H1 (cell line): ENCODE data around the gene H1-8. TPM values are rescaled to one million over a fixed set of nuclear protein-coding genes. Genes with fewer than 3 reads are reported as not detected.

Source experiments
- CTCF ChIA-PET: fragments of 300-600 bp; sonication (Branson Sonifier 250); formaldehyde crosslinking; loops from one replicate; lab custom pipeline; 2021; ENCODE audit not compliant: partially characterized antibody; lab: Charles Lee
- POLR2A ChIA-PET: fragments of 300-600 bp; sonication (Branson Sonifier 250); formaldehyde crosslinking; loops from one replicate; lab custom pipeline; 2021; ENCODE audit warnings: inconsistent platforms; ENCODE audit not compliant: partially characterized antibody; lab: Charles Lee
- DNase-seq, 2 experiments: peaks; one replicate each; pipeline versions ENCODE4 v3.0.0 to v3.0.0-alpha.2; 2010 to 2022; ENCODE audit warnings: low spot score in 2 of 2, low read depth in 1 of 2, mixed read lengths in 1 of 2
- FAIRE-seq: peaks from 2 replicates; lab custom pipeline; 2011; peaks lifted over from hg19 to GRCh38; lab: Jason Lieb, UNC
- H2AFZ ChIP-seq: 2 replicates; pipeline ENCODE4 v1.8.1; 2012; ENCODE audit warnings: low read length, inconsistent platforms
- H2AK5ac ChIP-seq: 2 replicates; pipeline ENCODE4 v1.6.1; 2013; ENCODE audit warnings: low read depth, low read length
- H2BK120ac ChIP-seq: replicated peaks from 2 replicates; pipeline ENCODE3; 2013; ENCODE audit warnings: low read depth, low read length, inconsistent platforms
- H2BK12ac ChIP-seq: 2 replicates; pipeline ENCODE4 v1.6.1; 2013; ENCODE audit warnings: low read depth, low read length
- H2BK15ac ChIP-seq: 2 replicates; pipeline ENCODE4 v1.6.1; 2013; ENCODE audit warnings: low read length
- H2BK20ac ChIP-seq: 2 replicates; pipeline ENCODE4 v1.6.1; 2013; ENCODE audit warnings: low read length
- H2BK5ac ChIP-seq: 2 replicates; pipeline ENCODE4 v1.6.1; 2013; ENCODE audit warnings: low read depth, low read length
- H3K14ac ChIP-seq: 2 replicates; pipeline ENCODE4 v1.6.1; 2013; ENCODE audit warnings: inconsistent platforms; ENCODE audit not compliant: insufficient read length
- H3K18ac ChIP-seq: 2 replicates; pipeline ENCODE4 v1.6.1; 2013; ENCODE audit warnings: low read length; ENCODE audit errors: extremely low read depth
- H3K23ac ChIP-seq: 2 replicates; pipeline ENCODE4 v1.6.1; 2013; ENCODE audit warnings: inconsistent platforms; ENCODE audit not compliant: insufficient read length
- H3K23me2 ChIP-seq: 2 replicates; pipeline ENCODE4 v1.6.1; 2013; ENCODE audit warnings: low read depth, low read length
- H3K27ac ChIP-seq: 2 replicates; pipeline ENCODE4 v1.6.1; 2011; ENCODE audit warnings: low read depth, low read length, inconsistent platforms
- H3K27me3 ChIP-seq, 4 experiments: replicated peaks in 1 of 4; 1 replicate in 1 of 4; 2 replicates in 3 of 4; pipeline versions ENCODE4 v1.6.1 to v1.8.1; 2011 to 2013; ENCODE audit warnings: low read length in 3 of 4, mild to moderate bottlenecking in 3 of 4, inconsistent platforms in 2 of 4, mixed read lengths in 2 of 4, moderate library complexity in 1 of 4; ENCODE audit not compliant: control insufficient read depth in 3 of 4, insufficient read depth in 3 of 4; ENCODE audit errors: extremely low read depth in 1 of 4
- H3K36me3 ChIP-seq, 4 experiments: 2 replicates each; pipeline versions ENCODE4 v1.6.1 to v1.8.1; 2011 to 2013; ENCODE audit warnings: mild to moderate bottlenecking in 4 of 4, low read length in 3 of 4, moderate library complexity in 2 of 4, control low read depth in 1 of 4, inconsistent platforms in 1 of 4; ENCODE audit not compliant: insufficient read depth in 4 of 4, control insufficient read depth in 2 of 4
- H3K4ac ChIP-seq: replicated peaks from 2 replicates; pipeline ENCODE3; 2013; ENCODE audit warnings: low read length, low read depth, mixed read lengths, inconsistent platforms; ENCODE audit not compliant: insufficient read length
- H3K4me1 ChIP-seq, 4 experiments: replicated peaks in 1 of 4; 1 replicate in 1 of 4; 2 replicates in 3 of 4; pipeline versions ENCODE4 v1.6.1 to v1.8.1; 2011 to 2013; ENCODE audit warnings: low read length in 3 of 4, inconsistent platforms in 2 of 4, mixed read lengths in 1 of 4; ENCODE audit not compliant: insufficient read depth in 4 of 4, control insufficient read depth in 3 of 4
- H3K4me2 ChIP-seq, 2 experiments: 2 replicates each; pipeline versions ENCODE4 v1.6.1 to v1.8.1; 2011 to 2013; ENCODE audit warnings: low read depth in 2 of 2, low read length in 2 of 2, control low read depth in 1 of 2, inconsistent platforms in 1 of 2, mild to moderate bottlenecking in 1 of 2; ENCODE audit not compliant: insufficient read depth in 1 of 2
- H3K4me3 ChIP-seq, 4 experiments: fragments of 200-600, 300-600 bp in 1 of 4; sonication (generic), shearing (Covaris generic), sonication (Bioruptor Twin) in 1 of 4; 2 replicates each; pipeline versions ENCODE4 v1.5.1 to v1.8.1; 2011 to 2016; ENCODE audit warnings: low read length in 4 of 4, low read depth in 3 of 4, control low read depth in 2 of 4, inconsistent platforms in 2 of 4, mild to moderate bottlenecking in 2 of 4, mixed read lengths in 1 of 4, moderate library complexity in 1 of 4; ENCODE audit not compliant: insufficient read depth in 2 of 4; ENCODE audit errors: extremely low read depth in 1 of 4
- H3K56ac ChIP-seq: replicated peaks from 2 replicates; pipeline ENCODE3; 2013; ENCODE audit warnings: low read depth, mild to moderate bottlenecking, mixed read lengths, low read length, inconsistent platforms; ENCODE audit not compliant: insufficient read length
- H3K79me1 ChIP-seq: 2 replicates; pipeline ENCODE4 v1.6.1; 2013; ENCODE audit warnings: low read depth, low read length, control low read depth
- H3K79me2 ChIP-seq, 2 experiments: 2 replicates each; pipeline versions ENCODE4 v1.6.1 to v1.8.1; 2012 to 2013; ENCODE audit warnings: low read length in 2 of 2, mild to moderate bottlenecking in 2 of 2, inconsistent platforms in 1 of 2; ENCODE audit not compliant: insufficient read depth in 2 of 2, control insufficient read depth in 1 of 2
- H3K9ac ChIP-seq, 4 experiments: replicated peaks in 1 of 4; 1 replicate in 1 of 4; 2 replicates in 3 of 4; pipeline versions ENCODE4 v1.6.1 to v1.8.1; 2011 to 2013; ENCODE audit warnings: low read depth in 3 of 4, low read length in 3 of 4, control low read depth in 2 of 4, mild to moderate bottlenecking in 2 of 4, moderate library complexity in 2 of 4, inconsistent platforms in 1 of 4; ENCODE audit errors: extremely low read depth in 1 of 4
- H3K9me3 ChIP-seq, 2 experiments: 2 replicates each; pipeline versions ENCODE4 v1.6.1 to v1.8.1; 2012 to 2013; ENCODE audit warnings: mild to moderate bottlenecking in 2 of 2, moderate library complexity in 2 of 2, control low read depth in 1 of 2, inconsistent platforms in 1 of 2, low read depth in 1 of 2, low read length in 1 of 2, mixed read lengths in 1 of 2; ENCODE audit not compliant: insufficient read depth in 2 of 2
- H4K20me1 ChIP-seq, 2 experiments: replicated peaks in 1 of 2; 2 replicates each; pipeline versions ENCODE3 to v1.8.1; 2011 to 2013; ENCODE audit warnings: inconsistent platforms in 2 of 2, low read length in 2 of 2, mild to moderate bottlenecking in 1 of 2; ENCODE audit not compliant: insufficient read depth in 2 of 2, control insufficient read depth in 1 of 2
- H4K5ac ChIP-seq: 2 replicates; pipeline ENCODE4 v1.6.1; 2013; ENCODE audit warnings: low read length, low read depth, mixed read lengths, inconsistent platforms; ENCODE audit not compliant: insufficient read length
- H4K8ac ChIP-seq: 2 replicates; pipeline ENCODE4 v1.8.0; 2013; ENCODE audit warnings: mild to moderate bottlenecking, moderate library complexity, low read length, inconsistent platforms; ENCODE audit not compliant: insufficient read depth; ENCODE audit errors: extremely low read depth
- H4K91ac ChIP-seq: replicated peaks from 2 replicates; pipeline ENCODE3; 2013; ENCODE audit warnings: low read length, mixed read lengths, inconsistent platforms; ENCODE audit not compliant: insufficient read length
- BCL11A ChIP-seq, 2 experiments: IDR thresholded peaks; one replicate each; pipeline ENCODE4 v1.6.1; 2011; ENCODE audit warnings: low read depth in 2 of 2, low read length in 2 of 2, mild to moderate bottlenecking in 2 of 2
- CBX5 ChIP-seq: fragments of 300-800, 300-1000 bp; sonication (generic); IDR thresholded peaks from 2 replicates; pipeline ENCODE4 v1.7.1; 2016; ENCODE audit warnings: antibody characterized with exemption, low read length, low read depth
- GABPA ChIP-seq: IDR thresholded peaks from 2 replicates; pipeline ENCODE4 v1.6.1; 2011; ENCODE audit warnings: mild to moderate bottlenecking, low read length, moderate library complexity, borderline replicate concordance; ENCODE audit not compliant: insufficient read depth
- MAFK ChIP-seq: IDR thresholded peaks from 2 replicates; pipeline ENCODE4 v1.6.1; 2012; ENCODE audit warnings: low read depth, mild to moderate bottlenecking, improper control_type of control experiment, low read length
- SIN3A ChIP-seq, 2 experiments: IDR thresholded peaks in 1 of 2; conservative IDR thresholded peaks in 1 of 2; 2 replicates each; pipeline ENCODE4 v1.6.1; 2011 to 2012; ENCODE audit warnings: low read length in 2 of 2, improper control_type of control experiment in 1 of 2, low read depth in 1 of 2, mild to moderate bottlenecking in 1 of 2
- SIX5 ChIP-seq: IDR thresholded peaks from 2 replicates; pipeline ENCODE4 v1.6.1; 2011; ENCODE audit warnings: mild to moderate bottlenecking, low read depth, low read length
- WGBS, 2 experiments: shearing (Covaris generic) in 1 of 2; methylation state at CpG; one replicate each; pipeline versions ENCODE4 v1.1.6 to v1.1.7; 2013 to 2015; ENCODE audit warnings: low lambda C conversion rate in 2 of 2, mixed read lengths in 2 of 2, inconsistent platforms in 1 of 2, low coverage in 1 of 2, missing lambda C conversion rate in 1 of 2; ENCODE audit not compliant: insufficient replicate concordance in 2 of 2, insufficient coverage in 1 of 2, insufficient read length in 1 of 2; ENCODE audit errors: extremely low coverage in 1 of 2, missing lambda C conversion rate in 1 of 2; 5-methylcytosine and 5-hydroxymethylcytosine counted together
- polyA plus RNA-seq, 7 experiments: library from polyadenylated mRNA; depleted of rRNA in 3 of 7; stranded (reverse) in 5 of 7; unstranded in 2 of 7; fragments of >200 nt in 5 of 7; fragments of 200-250 nt in 2 of 7; gene quantifications; 1 replicate in 5 of 7; 2 replicates in 1 of 7; 4 replicates in 1 of 7; pipeline versions ENCODE4 v1.2.1 to v1.2.3, GENCODE V29; 2011 to 2013; ENCODE audit warnings: missing spikeins in 2 of 7, mixed read lengths in 2 of 7
- total RNA-seq: library from RNA; stranded (reverse); fragmentation: NEBNext Ultra II Directional; extraction: Animal tissue kit (Norgen Biotek cat#: 25700); gene quantifications from 2 replicates; pipeline ENCODE4 v1.2.1, GENCODE V29; 2021
- TF ChIP-seq, protein P1 (sequence below): IDR thresholded peaks from 2 replicates; pipeline ENCODE4 v1.6.1; 2011; ENCODE audit warnings: low read length, improper control_type of control experiment

The H1-8 gene
- total and polyA plus RNA-seq, 2 of the 8 experiments (the other 6 are each of a cell fraction or from before 2014, with no cell fraction given) = not detected

DNA sequence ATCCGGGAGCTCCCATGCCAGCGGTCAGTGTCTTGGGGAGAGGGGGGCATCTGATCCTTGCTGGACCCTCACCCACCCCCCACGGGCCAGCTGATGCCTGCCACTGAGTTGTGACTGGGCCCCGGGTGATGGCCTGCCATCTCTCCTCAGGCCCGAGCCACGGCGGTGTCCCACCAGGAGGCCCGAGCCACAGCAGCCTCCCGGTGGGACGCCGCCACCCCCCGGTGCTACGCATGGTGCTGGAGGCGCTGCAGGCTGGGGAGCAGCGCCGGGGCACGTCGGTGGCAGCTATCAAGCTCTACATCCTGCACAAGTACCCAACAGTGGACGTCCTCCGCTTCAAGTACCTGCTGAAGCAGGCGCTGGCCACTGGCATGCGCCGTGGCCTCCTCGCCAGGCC is 4.3 kb downstream of the H1-8 start:
- H2BK120ac ChIP-seq = no peak overlapping the region
- no peak for TF ChIP-seq SIX5
- TF ChIP-seq SIN3A (conservative IDR thresholded peaks at IDR 0.05 in 1 of 2, IDR thresholded peaks at IDR 0.05 in 1 of 2; ENCODE audit: low read depth in 1 of 2, low read length in 2 of 2) = no peak
- TF ChIP-seq, protein P1, sequence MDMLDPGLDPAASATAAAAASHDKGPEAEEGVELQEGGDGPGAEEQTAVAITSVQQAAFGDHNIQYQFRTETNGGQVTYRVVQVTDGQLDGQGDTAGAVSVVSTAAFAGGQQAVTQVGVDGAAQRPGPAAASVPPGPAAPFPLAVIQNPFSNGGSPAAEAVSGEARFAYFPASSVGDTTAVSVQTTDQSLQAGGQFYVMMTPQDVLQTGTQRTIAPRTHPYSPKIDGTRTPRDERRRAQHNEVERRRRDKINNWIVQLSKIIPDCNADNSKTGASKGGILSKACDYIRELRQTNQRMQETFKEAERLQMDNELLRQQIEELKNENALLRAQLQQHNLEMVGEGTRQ = no peak
- no peak for TF ChIP-seq MAFK
- no peak for TF ChIP-seq BCL11A (IDR thresholded peaks at IDR 0.05; ENCODE audit: low read depth in 2 of 2, low read length in 2 of 2)
- no peak for TF ChIP-seq GABPA
- TF ChIP-seq CBX5 = no peak
- FAIRE-seq (no peak), DNase-seq (no peak)
- CTCF ChIA-PET = interaction anchor here (1.5 kb wide), 3 partner anchors 8 to 57 kb away, joined by 4 read pairs; no protein-coding TSS in a partner anchor
- H3K27ac ChIP-seq = no peak overlapping the region
- H3K4me3 ChIP-seq = no peak overlapping the region
- no peaks in the 10 kb centered on the region for H3K79me2 ChIP-seq
- H3K4ac ChIP-seq = no peak overlapping the region
- H2AFZ ChIP-seq = no peak overlapping the region
- no peak overlapping the region for H2BK5ac ChIP-seq
- no peaks in the 10 kb centered on the region for H3K9me3 ChIP-seq
- no peak overlapping the region for H2BK12ac ChIP-seq
- POLR2A ChIA-PET = no interaction called here
- H3K23ac ChIP-seq = no peak overlapping the region
- no peak overlapping the region for H3K56ac ChIP-seq
- no peak overlapping the region for H2BK20ac ChIP-seq
- 92% methylated on average over 23 of the region's 24 CpGs; no CpG with 5 or more reads in 1 of the 2 experiments for WGBS, 2 experiments
- no peaks in the 10 kb centered on the region for H3K27me3 ChIP-seq
- H3K9ac ChIP-seq = no peak overlapping the region
- H3K79me1 ChIP-seq = no peaks in the 10 kb centered on the region
- H3K18ac ChIP-seq = no peak overlapping the region
- H2BK15ac ChIP-seq = no peak overlapping the region
- H4K5ac ChIP-seq = no peak overlapping the region
- peaks cover 0 to 12% (median 5%) of the 10 kb centered on the region in 4 experiments; a peak in 6 of 7 replicates for H3K4me1 ChIP-seq
- no peaks in the 10 kb centered on the region for H3K36me3 ChIP-seq
- H4K91ac ChIP-seq = no peak overlapping the region
- H3K23me2 ChIP-seq = no peaks in the 10 kb centered on the region; the same call in 1 of the 2 replicates
- H4K8ac ChIP-seq = no peak overlapping the region; the same call in 1 of the 2 replicates
- no peak overlapping the region for H2AK5ac ChIP-seq
- H3K4me2 ChIP-seq = no peak overlapping the region
- H3K14ac ChIP-seq = no peak overlapping the region
- H4K20me1 ChIP-seq = no peaks in the 10 kb centered on the region
